WTC11 (cell line): Measurements from ENCODE around the gene IFIT5. TPM values are rescaled to one million over a fixed set of nuclear protein-coding genes. Genes with fewer than 3 reads are reported as not detected.

Source experiments
- ATAC-seq: fragments of 200-7000 bp; cut with Tn5 transposase; 2 replicates; pipeline ENCODE4 v1.10.0; 2021; ENCODE audit warnings: mild to moderate bottlenecking, moderate library complexity
- CTCF ChIA-PET: fragments of 300-600 bp; sonication (Branson Sonifier 250); formaldehyde crosslinking; loops from one replicate; lab custom pipeline; 2021; ENCODE audit warnings: antibody characterized with exemption; lab: Charles Lee
- POLR2A ChIA-PET: fragments of 350-600 bp; sonication (Branson Sonifier 250); formaldehyde crosslinking; loops from one replicate; lab custom pipeline; 2021; ENCODE audit warnings: antibody characterized with exemption; lab: Charles Lee
- DNase-seq: peaks from one replicate; pipeline ENCODE4 v3.0.0; 2021; ENCODE audit warnings: low spot score
- H3K27ac Mint-ChIP-seq: 2 replicates; pipeline ENCODE4 v1.8.0; 2021; ENCODE audit warnings: mixed read lengths
- H3K27me3 Mint-ChIP-seq: 2 replicates; pipeline ENCODE4 v1.8.0; 2021; ENCODE audit warnings: low read depth, mild to moderate bottlenecking, moderate library complexity, mixed read lengths
- H3K36me3 Mint-ChIP-seq: 2 replicates; pipeline ENCODE4 v1.8.0; 2021; ENCODE audit warnings: mixed read lengths
- H3K4me1 Mint-ChIP-seq: 2 replicates; pipeline ENCODE4 v1.8.0; 2022; ENCODE audit warnings: mixed read lengths
- H3K4me3 Mint-ChIP-seq: 2 replicates; pipeline ENCODE4 v1.8.0; 2021; ENCODE audit warnings: mild to moderate bottlenecking, moderate library complexity, mixed read lengths
- H3K9me3 Mint-ChIP-seq: 2 replicates; pipeline ENCODE4 v1.8.0; 2021; ENCODE audit warnings: mixed read lengths
- ATF1 ChIP-seq: sonication (generic); formaldehyde crosslinking; IDR thresholded peaks from 2 replicates; pipeline ENCODE4 v1.8.1; 2023; ENCODE audit warnings: mild to moderate bottlenecking, moderate library complexity, missing genetic modification reagents
- CBFB ChIP-seq: sonication (generic); formaldehyde crosslinking; IDR thresholded peaks from 2 replicates; pipeline ENCODE4 v1.8.1; 2022; ENCODE audit warnings: mild to moderate bottlenecking, low read depth, missing genetic modification reagents
- CREM ChIP-seq: sonication (generic); formaldehyde crosslinking; IDR thresholded peaks from 2 replicates; pipeline ENCODE4 v1.8.1; 2022; ENCODE audit warnings: mild to moderate bottlenecking, missing genetic modification reagents, moderate library complexity
- ESRRA ChIP-seq: sonication (generic); formaldehyde crosslinking; IDR thresholded peaks from 2 replicates; pipeline ENCODE4 v1.8.1; 2022; ENCODE audit warnings: mild to moderate bottlenecking, missing genetic modification reagents, borderline replicate concordance
- FOXP1 ChIP-seq: sonication (generic); formaldehyde crosslinking; IDR thresholded peaks from 2 replicates; pipeline ENCODE4 v1.8.0; 2022; ENCODE audit warnings: missing genetic modification reagents, mild to moderate bottlenecking, moderate library complexity, borderline replicate concordance
- IRF2 ChIP-seq: sonication (generic); formaldehyde crosslinking; IDR thresholded peaks from 2 replicates; pipeline ENCODE4 v1.8.0; 2022; ENCODE audit warnings: low read depth, missing genetic modification reagents, borderline replicate concordance
- NR3C1 ChIP-seq: sonication (generic); formaldehyde crosslinking; conservative IDR thresholded peaks from 2 replicates; pipeline ENCODE4 v1.8.1; 2023; ENCODE audit warnings: low read depth, mild to moderate bottlenecking, missing genetic modification reagents
- PRRX2 ChIP-seq: fragments of 250-450 bp; sonication (Bioruptor Pico); IDR thresholded peaks from 2 replicates; pipeline ENCODE4 v1.8.0; 2021; ENCODE audit warnings: mild to moderate bottlenecking
- RORB ChIP-seq: fragments of 250-450 bp; sonication (Bioruptor Pico); IDR thresholded peaks from 2 replicates; pipeline ENCODE4 v1.9.0; 2021; ENCODE audit warnings: mild to moderate bottlenecking
- SOX15 ChIP-seq: fragments of 250-450 bp; sonication (Bioruptor Pico); IDR thresholded peaks from 2 replicates; pipeline ENCODE4 v1.9.0; 2021; ENCODE audit warnings: mild to moderate bottlenecking
- ZBTB21 ChIP-seq: sonication (generic); formaldehyde crosslinking; IDR thresholded peaks from 2 replicates; pipeline ENCODE4 v1.8.1; 2023; ENCODE audit warnings: mild to moderate bottlenecking, missing genetic modification reagents, borderline replicate concordance
- ZNF138 ChIP-seq: sonication (generic); formaldehyde crosslinking; conservative IDR thresholded peaks from 2 replicates; pipeline ENCODE4 v1.8.1; 2022; ENCODE audit warnings: mild to moderate bottlenecking, moderate library complexity, missing genetic modification reagents
- ZNF219 ChIP-seq: sonication (generic); formaldehyde crosslinking; IDR thresholded peaks from 2 replicates; pipeline ENCODE4 v1.8.0; 2023; ENCODE audit warnings: missing genetic modification reagents, mild to moderate bottlenecking, borderline replicate concordance
- ZNF263 ChIP-seq: sonication (generic); formaldehyde crosslinking; IDR thresholded peaks from 2 replicates; pipeline ENCODE4 v1.8.1; 2022; ENCODE audit warnings: low read depth, mild to moderate bottlenecking, moderate library complexity, missing genetic modification reagents
- ZNF396 ChIP-seq: fragments of 250-450 bp; sonication (Bioruptor Pico); IDR thresholded peaks from 2 replicates; pipeline ENCODE4 v1.8.0; 2021; ENCODE audit warnings: mild to moderate bottlenecking, moderate library complexity, borderline replicate concordance
- total RNA-seq: library from RNA; stranded (reverse); gene quantifications from 3 replicates; pipeline ENCODE4 v1.2.3, GENCODE V29; 2021
- TF ChIP-seq, protein P1 (sequence below): sonication (generic); formaldehyde crosslinking; IDR thresholded peaks from 2 replicates; pipeline ENCODE4 v1.8.0; 2022; ENCODE audit warnings: missing genetic modification reagents
- TF ChIP-seq, protein P2 (sequence below): sonication (generic); formaldehyde crosslinking; IDR thresholded peaks from 2 replicates; pipeline ENCODE4 v1.8.1; 2022; ENCODE audit warnings: low read depth, mild to moderate bottlenecking, moderate library complexity, missing genetic modification reagents, borderline replicate concordance
- TF ChIP-seq, protein P3 (sequence below): sonication (generic); formaldehyde crosslinking; IDR thresholded peaks from 2 replicates; pipeline ENCODE4 v1.8.1; 2023; ENCODE audit warnings: mild to moderate bottlenecking, missing genetic modification reagents, moderate library complexity
- TF ChIP-seq, protein P4 (sequence below): sonication (generic); formaldehyde crosslinking; IDR thresholded peaks from 2 replicates; pipeline ENCODE4 v1.8.1; 2022; ENCODE audit warnings: low read depth, missing genetic modification reagents, borderline replicate concordance
- TF ChIP-seq, protein P5 (sequence below): fragments of 250-450 bp; sonication (Bioruptor Pico); IDR thresholded peaks from 2 replicates; pipeline ENCODE4 v1.8.0; 2021; ENCODE audit warnings: mild to moderate bottlenecking
- TF ChIP-seq, protein P6 (sequence below): fragments of 250-450 bp; sonication (Bioruptor Pico); IDR thresholded peaks from 2 replicates; pipeline ENCODE4 v1.9.0; 2021; ENCODE audit warnings: moderate library complexity, mild to moderate bottlenecking, inconsistent platforms, borderline replicate concordance
- TF ChIP-seq, protein P7 (sequence below): sonication (generic); formaldehyde crosslinking; IDR thresholded peaks from 2 replicates; pipeline ENCODE4 v1.8.1; 2023; ENCODE audit warnings: mild to moderate bottlenecking, missing genetic modification reagents
- TF ChIP-seq, protein P8 (sequence below): sonication (generic); formaldehyde crosslinking; IDR thresholded peaks from 2 replicates; pipeline ENCODE4 v1.8.0; 2022; ENCODE audit warnings: mild to moderate bottlenecking, missing genetic modification reagents

IFIT5 gene
- total RNA-seq, 1 experiment from 2014 or later, result 2.0 TPM

DNA sequence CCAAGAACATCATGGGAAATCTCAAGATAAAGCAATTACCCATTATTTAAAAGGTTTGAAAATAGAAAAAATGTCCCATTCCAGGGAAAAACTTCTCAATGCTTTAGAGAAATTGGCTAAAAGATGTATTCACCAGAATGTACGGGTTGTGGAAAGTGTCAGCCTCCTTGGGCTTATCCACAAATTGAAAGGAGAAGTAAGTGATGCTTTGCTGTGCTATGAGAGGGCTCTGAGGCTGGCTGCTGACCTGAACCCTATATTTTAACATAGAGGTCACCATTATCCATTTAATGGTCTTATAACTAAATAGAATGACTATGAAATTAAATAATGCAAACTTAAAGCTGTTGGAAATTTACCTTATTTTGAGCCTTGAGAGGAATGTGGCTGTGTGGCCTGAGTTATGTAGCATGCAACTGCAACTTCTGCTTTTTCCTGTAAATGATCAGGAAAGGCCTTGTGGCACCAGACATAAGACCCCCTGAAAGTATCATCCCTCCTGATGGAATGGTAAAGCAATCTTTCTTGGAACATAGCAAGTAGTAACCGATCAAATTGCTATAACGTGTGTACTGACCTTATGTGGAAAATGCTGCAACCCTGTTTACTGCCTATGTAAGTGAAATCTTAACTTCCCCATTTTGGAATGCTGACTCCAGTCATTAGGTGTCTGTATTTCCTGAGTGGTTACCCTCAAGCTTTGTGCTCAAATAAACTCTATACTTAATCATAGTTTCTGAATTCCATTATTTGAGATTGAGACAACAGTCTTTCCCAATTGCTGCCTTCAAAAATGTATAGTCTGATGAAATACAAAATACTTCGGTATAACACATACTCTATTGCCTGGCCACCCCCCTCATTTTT, 29.7 kb upstream of the IFIT5 start:
- POLR2A ChIA-PET, result no interaction called here
- no peak overlapping the region for H3K4me3 Mint-ChIP-seq
- H3K9me3 Mint-ChIP-seq, result no peaks in the 10 kb centered on the region
- DNase-seq (no peak), ATAC-seq (no peak)
- H3K4me1 Mint-ChIP-seq, result peaks cover 9% of the 10 kb centered on the region
- no peaks in the 10 kb centered on the region for H3K36me3 Mint-ChIP-seq
- H3K27me3 Mint-ChIP-seq, result no peaks in the 10 kb centered on the region
- CTCF ChIA-PET, result interaction anchor here (1.0 kb wide), 1 partner anchor 15 kb away, joined by 7 read pairs; no protein-coding TSS in a partner anchor
- H3K27ac Mint-ChIP-seq, result no peak overlapping the region
- no peak for TF ChIP-seq ZNF396 (CRISPR knock-in tag)
- TF ChIP-seq ZBTB21 (CRISPR knock-in tag), result no peak
- TF ChIP-seq, protein P1, sequence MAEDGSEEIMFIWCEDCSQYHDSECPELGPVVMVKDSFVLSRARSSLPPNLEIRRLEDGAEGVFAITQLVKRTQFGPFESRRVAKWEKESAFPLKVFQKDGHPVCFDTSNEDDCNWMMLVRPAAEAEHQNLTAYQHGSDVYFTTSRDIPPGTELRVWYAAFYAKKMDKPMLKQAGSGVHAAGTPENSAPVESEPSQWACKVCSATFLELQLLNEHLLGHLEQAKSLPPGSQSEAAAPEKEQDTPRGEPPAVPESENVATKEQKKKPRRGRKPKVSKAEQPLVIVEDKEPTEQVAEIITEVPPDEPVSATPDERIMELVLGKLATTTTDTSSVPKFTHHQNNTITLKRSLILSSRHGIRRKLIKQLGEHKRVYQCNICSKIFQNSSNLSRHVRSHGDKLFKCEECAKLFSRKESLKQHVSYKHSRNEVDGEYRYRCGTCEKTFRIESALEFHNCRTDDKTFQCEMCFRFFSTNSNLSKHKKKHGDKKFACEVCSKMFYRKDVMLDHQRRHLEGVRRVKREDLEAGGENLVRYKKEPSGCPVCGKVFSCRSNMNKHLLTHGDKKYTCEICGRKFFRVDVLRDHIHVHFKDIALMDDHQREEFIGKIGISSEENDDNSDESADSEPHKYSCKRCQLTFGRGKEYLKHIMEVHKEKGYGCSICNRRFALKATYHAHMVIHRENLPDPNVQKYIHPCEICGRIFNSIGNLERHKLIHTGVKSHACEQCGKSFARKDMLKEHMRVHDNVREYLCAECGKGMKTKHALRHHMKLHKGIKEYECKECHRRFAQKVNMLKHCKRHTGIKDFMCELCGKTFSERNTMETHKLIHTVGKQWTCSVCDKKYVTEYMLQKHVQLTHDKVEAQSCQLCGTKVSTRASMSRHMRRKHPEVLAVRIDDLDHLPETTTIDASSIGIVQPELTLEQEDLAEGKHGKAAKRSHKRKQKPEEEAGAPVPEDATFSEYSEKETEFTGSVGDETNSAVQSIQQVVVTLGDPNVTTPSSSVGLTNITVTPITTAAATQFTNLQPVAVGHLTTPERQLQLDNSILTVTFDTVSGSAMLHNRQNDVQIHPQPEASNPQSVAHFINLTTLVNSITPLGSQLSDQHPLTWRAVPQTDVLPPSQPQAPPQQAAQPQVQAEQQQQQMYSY (CRISPR knock-in tag), result no peak
- TF ChIP-seq ZNF219, result no peak
- TF ChIP-seq, protein P2, sequence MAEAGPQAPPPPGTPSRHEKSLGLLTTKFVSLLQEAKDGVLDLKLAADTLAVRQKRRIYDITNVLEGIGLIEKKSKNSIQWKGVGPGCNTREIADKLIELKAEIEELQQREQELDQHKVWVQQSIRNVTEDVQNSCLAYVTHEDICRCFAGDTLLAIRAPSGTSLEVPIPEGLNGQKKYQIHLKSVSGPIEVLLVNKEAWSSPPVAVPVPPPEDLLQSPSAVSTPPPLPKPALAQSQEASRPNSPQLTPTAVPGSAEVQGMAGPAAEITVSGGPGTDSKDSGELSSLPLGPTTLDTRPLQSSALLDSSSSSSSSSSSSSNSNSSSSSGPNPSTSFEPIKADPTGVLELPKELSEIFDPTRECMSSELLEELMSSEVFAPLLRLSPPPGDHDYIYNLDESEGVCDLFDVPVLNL (CRISPR knock-in tag), result no peak
- no peak for TF ChIP-seq ZNF263
- TF ChIP-seq, protein P3, sequence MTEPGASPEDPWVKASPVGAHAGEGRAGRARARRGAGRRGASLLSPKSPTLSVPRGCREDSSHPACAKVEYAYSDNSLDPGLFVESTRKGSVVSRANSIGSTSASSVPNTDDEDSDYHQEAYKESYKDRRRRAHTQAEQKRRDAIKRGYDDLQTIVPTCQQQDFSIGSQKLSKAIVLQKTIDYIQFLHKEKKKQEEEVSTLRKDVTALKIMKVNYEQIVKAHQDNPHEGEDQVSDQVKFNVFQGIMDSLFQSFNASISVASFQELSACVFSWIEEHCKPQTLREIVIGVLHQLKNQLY (CRISPR knock-in tag), result no peak
- TF ChIP-seq, protein P4, sequence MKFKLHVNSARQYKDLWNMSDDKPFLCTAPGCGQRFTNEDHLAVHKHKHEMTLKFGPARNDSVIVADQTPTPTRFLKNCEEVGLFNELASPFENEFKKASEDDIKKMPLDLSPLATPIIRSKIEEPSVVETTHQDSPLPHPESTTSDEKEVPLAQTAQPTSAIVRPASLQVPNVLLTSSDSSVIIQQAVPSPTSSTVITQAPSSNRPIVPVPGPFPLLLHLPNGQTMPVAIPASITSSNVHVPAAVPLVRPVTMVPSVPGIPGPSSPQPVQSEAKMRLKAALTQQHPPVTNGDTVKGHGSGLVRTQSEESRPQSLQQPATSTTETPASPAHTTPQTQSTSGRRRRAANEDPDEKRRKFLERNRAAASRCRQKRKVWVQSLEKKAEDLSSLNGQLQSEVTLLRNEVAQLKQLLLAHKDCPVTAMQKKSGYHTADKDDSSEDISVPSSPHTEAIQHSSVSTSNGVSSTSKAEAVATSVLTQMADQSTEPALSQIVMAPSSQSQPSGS, result no peak
- TF ChIP-seq CBFB, result no peak
- TF ChIP-seq RORB (CRISPR knock-in tag), result no peak
- TF ChIP-seq, protein P5, sequence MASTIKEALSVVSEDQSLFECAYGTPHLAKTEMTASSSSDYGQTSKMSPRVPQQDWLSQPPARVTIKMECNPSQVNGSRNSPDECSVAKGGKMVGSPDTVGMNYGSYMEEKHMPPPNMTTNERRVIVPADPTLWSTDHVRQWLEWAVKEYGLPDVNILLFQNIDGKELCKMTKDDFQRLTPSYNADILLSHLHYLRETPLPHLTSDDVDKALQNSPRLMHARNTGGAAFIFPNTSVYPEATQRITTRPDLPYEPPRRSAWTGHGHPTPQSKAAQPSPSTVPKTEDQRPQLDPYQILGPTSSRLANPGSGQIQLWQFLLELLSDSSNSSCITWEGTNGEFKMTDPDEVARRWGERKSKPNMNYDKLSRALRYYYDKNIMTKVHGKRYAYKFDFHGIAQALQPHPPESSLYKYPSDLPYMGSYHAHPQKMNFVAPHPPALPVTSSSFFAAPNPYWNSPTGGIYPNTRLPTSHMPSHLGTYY (CRISPR knock-in tag), result no peak
- no peak for TF ChIP-seq ZNF138 (CRISPR knock-in tag)
- no peak for TF ChIP-seq IRF2 (CRISPR knock-in tag)

DNA sequence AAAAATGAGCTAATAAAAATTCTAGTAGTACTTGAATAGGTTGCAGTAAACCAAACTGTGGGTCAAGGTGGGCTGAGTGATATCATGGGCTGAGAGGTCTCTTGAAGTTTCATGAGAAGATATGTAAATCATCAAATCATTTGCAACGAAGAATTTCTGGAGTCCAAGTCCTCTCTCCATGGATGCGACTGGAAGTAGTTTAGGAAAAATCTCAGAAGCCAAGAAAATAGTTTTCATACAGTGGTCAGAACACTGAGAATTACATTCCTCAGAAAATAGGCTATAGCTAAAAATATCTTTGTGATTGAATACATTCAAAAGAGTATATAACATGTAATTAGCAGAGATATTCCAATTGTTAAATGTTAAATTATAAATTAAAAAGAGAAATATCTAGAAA, 25.6 kb upstream of the IFIT5 start:
- no peaks in the 10 kb centered on the region for H3K27me3 Mint-ChIP-seq
- ChIA-PET CTCF (interaction anchor here (0.5 to 1.3 kb wide), 12 partner anchors 8 to 173 kb away, joined by 3 to 11 read pairs (median 3); no protein-coding TSS in a partner anchor), POLR2A (no interaction called here)
- H3K9me3 Mint-ChIP-seq, result no peaks in the 10 kb centered on the region
- peaks cover 21% of the 10 kb centered on the region for H3K4me1 Mint-ChIP-seq
- DNase-seq (no peak), ATAC-seq (no peak)
- H3K4me3 Mint-ChIP-seq, result no peak overlapping the region
- no peak overlapping the region; the same call in 1 of the 2 replicates for H3K27ac Mint-ChIP-seq
- no peaks in the 10 kb centered on the region for H3K36me3 Mint-ChIP-seq
- TF ChIP-seq CREM (no peak), ESRRA (CRISPR knock-in tag) (no peak), ATF1 (CRISPR knock-in tag) (no peak), IRF2 (CRISPR knock-in tag) (no peak), SOX15 (no peak), PRRX2 (no peak), NR3C1 (CRISPR knock-in tag) (no peak), ZBTB21 (CRISPR knock-in tag) (no peak), FOXP1 (no peak), RORB (CRISPR knock-in tag) (no peak)
- TF ChIP-seq, protein P6, sequence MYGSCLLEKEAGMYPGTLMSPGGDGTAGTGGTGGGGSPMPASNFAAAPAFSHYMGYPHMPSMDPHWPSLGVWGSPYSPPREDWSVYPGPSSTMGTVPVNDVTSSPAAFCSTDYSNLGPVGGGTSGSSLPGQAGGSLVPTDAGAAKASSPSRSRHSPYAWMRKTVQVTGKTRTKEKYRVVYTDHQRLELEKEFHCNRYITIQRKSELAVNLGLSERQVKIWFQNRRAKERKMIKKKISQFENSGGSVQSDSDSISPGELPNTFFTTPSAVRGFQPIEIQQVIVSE (CRISPR knock-in tag), result no peak
- TF ChIP-seq, protein P7, sequence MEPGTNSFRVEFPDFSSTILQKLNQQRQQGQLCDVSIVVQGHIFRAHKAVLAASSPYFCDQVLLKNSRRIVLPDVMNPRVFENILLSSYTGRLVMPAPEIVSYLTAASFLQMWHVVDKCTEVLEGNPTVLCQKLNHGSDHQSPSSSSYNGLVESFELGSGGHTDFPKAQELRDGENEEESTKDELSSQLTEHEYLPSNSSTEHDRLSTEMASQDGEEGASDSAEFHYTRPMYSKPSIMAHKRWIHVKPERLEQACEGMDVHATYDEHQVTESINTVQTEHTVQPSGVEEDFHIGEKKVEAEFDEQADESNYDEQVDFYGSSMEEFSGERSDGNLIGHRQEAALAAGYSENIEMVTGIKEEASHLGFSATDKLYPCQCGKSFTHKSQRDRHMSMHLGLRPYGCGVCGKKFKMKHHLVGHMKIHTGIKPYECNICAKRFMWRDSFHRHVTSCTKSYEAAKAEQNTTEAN (CRISPR knock-in tag), result no peak
- TF ChIP-seq, protein P8, sequence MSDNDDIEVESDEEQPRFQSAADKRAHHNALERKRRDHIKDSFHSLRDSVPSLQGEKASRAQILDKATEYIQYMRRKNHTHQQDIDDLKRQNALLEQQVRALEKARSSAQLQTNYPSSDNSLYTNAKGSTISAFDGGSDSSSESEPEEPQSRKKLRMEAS (CRISPR knock-in tag), result no peak
